A549 (cell line): ENCODE data around the gene PPP1R7. TPM values are rescaled to one million over a fixed set of nuclear protein-coding genes. Genes with fewer than 3 reads are reported as not detected.

Experiments used
- ATAC-seq, 2 experiments: fragments of 200-7000 bp in 1 of 2; fragments of >200 bp in 1 of 2; cut with Nextera tagmentation in 1 of 2; cut with Tn5 transposase in 1 of 2; 3 replicates each; pipeline versions ENCODE4 v1.8.0 to v1.9.1; 2018 to 2020; ENCODE audit warnings: mild to moderate bottlenecking in 1 of 2, moderate library complexity in 1 of 2
- CTCF ChIA-PET: fragments of 300-600 bp; sonication (Branson Sonifier 250); formaldehyde crosslinking; extraction: SDS; loops from one replicate; lab custom pipeline; 2021; ENCODE audit warnings: antibody characterized with exemption, inconsistent platforms; lab: Yijun Ruan, JAX
- POLR2A ChIA-PET: fragments of 350-600 bp; formaldehyde crosslinking; extraction: SDS; loops from one replicate; lab custom pipeline; 2021; ENCODE audit warnings: antibody characterized with exemption, inconsistent platforms; lab: Yijun Ruan, JAX
- DNase-seq, 2 experiments: peaks; one replicate each; pipeline versions ENCODE4 v3.0.0 to v3.0.0-alpha.2; 2011 to 2016; ENCODE audit warnings: low read depth in 1 of 2, low spot score in 1 of 2
- FAIRE-seq: peaks from 2 replicates; lab custom pipeline; 2011; peaks lifted over from hg19 to GRCh38; lab: Jason Lieb, UNC
- H3K27ac ChIP-seq, 2 experiments: fragments of >200 bp; sonication (Bioruptor Twin); formaldehyde crosslinking; 3 replicates each; pipeline ENCODE4 v1.5.1; 2016 to 2017
- H3K4me1 ChIP-seq: fragments of >200 bp; sonication (Bioruptor Twin); formaldehyde crosslinking; 3 replicates; pipeline ENCODE4 v1.6.1; 2016
- H3K4me2 ChIP-seq: fragments of >200 bp; sonication (Bioruptor Twin); formaldehyde crosslinking; 3 replicates; pipeline ENCODE4 v1.6.1; 2016
- H3K4me3 ChIP-seq: fragments of >200 bp; sonication (Bioruptor Twin); formaldehyde crosslinking; 3 replicates; pipeline ENCODE4 v1.5.1; 2016
- H3K9me3 ChIP-seq: fragments of >200 bp; sonication (Bioruptor Twin); formaldehyde crosslinking; 3 replicates; pipeline ENCODE4 v1.6.1; 2016
- BHLHE40 ChIP-seq: IDR thresholded peaks from 2 replicates; pipeline ENCODE4 v1.6.1; 2012; ENCODE audit warnings: low read depth, low read length, inconsistent platforms
- CBX2 ChIP-seq: fragments of 200-600 bp; sonication (generic); IDR thresholded peaks from 2 replicates; pipeline ENCODE4 v1.6.1; 2016; ENCODE audit warnings: low read depth, mild to moderate bottlenecking, borderline replicate concordance
- CHD2 ChIP-seq: fragments of 150-350 bp; IDR thresholded peaks from 2 replicates; pipeline ENCODE4 v1.6.1; 2014; ENCODE audit warnings: low read length; ENCODE audit not compliant: partially characterized antibody
- EHMT2 ChIP-seq: fragments of 200-600 bp; sonication (generic); IDR thresholded peaks from 2 replicates; pipeline ENCODE4 v1.6.1; 2016; ENCODE audit warnings: antibody characterized with exemption, low read depth, mild to moderate bottlenecking, moderate library complexity
- FOXS1 ChIP-seq: fragments of 250-450 bp; sonication (Bioruptor Pico); IDR thresholded peaks from 2 replicates; pipeline ENCODE4 v1.5.0; 2020; ENCODE audit warnings: mild to moderate bottlenecking, moderate library complexity
- GATA3 ChIP-seq: IDR thresholded peaks from 2 replicates; pipeline ENCODE4 v1.6.1; 2012; ENCODE audit warnings: borderline replicate concordance
- HES2 ChIP-seq: fragments of >200 bp; sonication (Bioruptor Twin); formaldehyde crosslinking; IDR thresholded peaks from 2 replicates; pipeline ENCODE4 v1.6.1; 2016
- HOXA7 ChIP-seq: fragments of 250-450 bp; sonication (Bioruptor Pico); IDR thresholded peaks from 2 replicates; pipeline ENCODE4 v1.5.0; 2020; ENCODE audit warnings: mild to moderate bottlenecking, moderate library complexity
- HOXB13 ChIP-seq: fragments of 250-450 bp; sonication (Bioruptor Pico); IDR thresholded peaks from 2 replicates; pipeline ENCODE4 v1.5.0; 2020; ENCODE audit warnings: low read depth, mild to moderate bottlenecking, moderate library complexity
- HOXB5 ChIP-seq: fragments of 250-450 bp; sonication (Bioruptor Pico); IDR thresholded peaks from 2 replicates; pipeline ENCODE4 v1.5.0; 2020; ENCODE audit warnings: mild to moderate bottlenecking, moderate library complexity
- JUNB ChIP-seq: fragments of >200 bp; sonication (Bioruptor Twin); formaldehyde crosslinking; IDR thresholded peaks from 2 replicates; pipeline ENCODE4 v1.6.1; 2016
- KDM1A ChIP-seq: fragments of 200-600 bp; sonication (generic); IDR thresholded peaks from 2 replicates; pipeline ENCODE4 v1.6.1; 2016; ENCODE audit warnings: low read depth, mild to moderate bottlenecking
- KDM5A ChIP-seq: fragments of 200-600 bp; sonication (generic); IDR thresholded peaks from 2 replicates; pipeline ENCODE4 v1.6.1; 2016; ENCODE audit warnings: antibody characterized with exemption, mild to moderate bottlenecking
- MAFK ChIP-seq: fragments of 450-650 bp; IDR thresholded peaks from 2 replicates; pipeline ENCODE4 v1.6.1; 2014; ENCODE audit not compliant: partially characterized antibody
- NFE2L2 ChIP-seq: fragments of 150-350 bp; conservative IDR thresholded peaks from 2 replicates; pipeline ENCODE4 v1.6.1; 2014; ENCODE audit warnings: low read length
- POLR2A ChIP-seq: IDR thresholded peaks from 2 replicates; pipeline ENCODE4 v1.6.1; 2012; ENCODE audit warnings: mild to moderate bottlenecking, low read length
- RCOR1 ChIP-seq: fragments of 150-350 bp; IDR thresholded peaks from 2 replicates; pipeline ENCODE4 v1.6.1; 2014; ENCODE audit warnings: antibody characterized with exemption, low read length, low read depth
- RNF2 ChIP-seq: fragments of 200-600 bp; sonication (generic); IDR thresholded peaks from 2 replicates; pipeline ENCODE4 v1.6.1; 2016; ENCODE audit warnings: low read depth, mild to moderate bottlenecking, antibody characterized with exemption, moderate library complexity, borderline replicate concordance
- TFCP2L1 ChIP-seq: fragments of 250-450 bp; sonication (Bioruptor Pico); IDR thresholded peaks from 2 replicates; pipeline ENCODE4 v1.5.0; 2021; ENCODE audit warnings: mild to moderate bottlenecking
- USF2 ChIP-seq: fragments of 450-650 bp; IDR thresholded peaks from 2 replicates; pipeline ENCODE4 v1.6.1; 2014; ENCODE audit warnings: antibody characterized with exemption
- ZNF302 ChIP-seq: fragments of 250-450 bp; sonication (Bioruptor Pico); IDR thresholded peaks from 2 replicates; pipeline ENCODE4 v1.9.0; 2021; ENCODE audit warnings: inconsistent platforms, mild to moderate bottlenecking, moderate library complexity
- WGBS: methylation state at CpG from one replicate; pipeline ENCODE4 v1.1.6; 2017; ENCODE audit errors: missing lambda C conversion rate; 5-methylcytosine and 5-hydroxymethylcytosine counted together
- polyA plus RNA-seq, 4 experiments: library from polyadenylated mRNA; depleted of rRNA in 3 of 4; stranded (reverse); fragments of >200 nt; fragmentation: RNase III in 1 of 4; extraction: RNeasy Plus Mini Kit Qiagen cat#74134 plus additional on column Dnase treatment in 1 of 4; gene quantifications; 2 replicates in 3 of 4; 3 replicates in 1 of 4; pipeline ENCODE4 v1.2.3, GENCODE V29; 2011 to 2017
- TF ChIP-seq, protein P1 (sequence below): IDR thresholded peaks from 2 replicates; pipeline ENCODE4 v1.6.1; 2012; ENCODE audit warnings: low read depth, borderline replicate concordance
- TF ChIP-seq, protein P2 (sequence below): fragments of 250-450 bp; sonication (Bioruptor Pico); IDR thresholded peaks from 2 replicates; pipeline ENCODE4 v1.5.0; 2021; ENCODE audit warnings: mild to moderate bottlenecking, moderate library complexity, borderline replicate concordance

Gene PPP1R7
- polyA plus RNA-seq, 2 of the 4 experiments (the other 2 are of a cell fraction), result 76.4 to 124 TPM

- TF ChIP-seq, protein P1, sequence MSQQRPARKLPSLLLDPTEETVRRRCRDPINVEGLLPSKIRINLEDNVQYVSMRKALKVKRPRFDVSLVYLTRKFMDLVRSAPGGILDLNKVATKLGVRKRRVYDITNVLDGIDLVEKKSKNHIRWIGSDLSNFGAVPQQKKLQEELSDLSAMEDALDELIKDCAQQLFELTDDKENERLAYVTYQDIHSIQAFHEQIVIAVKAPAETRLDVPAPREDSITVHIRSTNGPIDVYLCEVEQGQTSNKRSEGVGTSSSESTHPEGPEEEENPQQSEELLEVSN, result no peak
- TF ChIP-seq, protein P2, sequence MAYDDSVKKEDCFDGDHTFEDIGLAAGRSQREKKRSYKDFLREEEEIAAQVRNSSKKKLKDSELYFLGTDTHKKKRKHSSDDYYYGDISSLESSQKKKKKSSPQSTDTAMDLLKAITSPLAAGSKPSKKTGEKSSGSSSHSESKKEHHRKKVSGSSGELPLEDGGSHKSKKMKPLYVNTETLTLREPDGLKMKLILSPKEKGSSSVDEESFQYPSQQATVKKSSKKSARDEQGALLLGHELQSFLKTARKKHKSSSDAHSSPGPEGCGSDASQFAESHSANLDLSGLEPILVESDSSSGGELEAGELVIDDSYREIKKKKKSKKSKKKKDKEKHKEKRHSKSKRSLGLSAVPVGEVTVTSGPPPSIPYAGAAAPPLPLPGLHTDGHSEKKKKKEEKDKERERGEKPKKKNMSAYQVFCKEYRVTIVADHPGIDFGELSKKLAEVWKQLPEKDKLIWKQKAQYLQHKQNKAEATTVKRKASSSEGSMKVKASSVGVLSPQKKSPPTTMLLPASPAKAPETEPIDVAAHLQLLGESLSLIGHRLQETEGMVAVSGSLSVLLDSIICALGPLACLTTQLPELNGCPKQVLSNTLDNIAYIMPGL (CRISPR knock-in tag), result no peak
- no peak for TF ChIP-seq MAFK
Measured at GRCh38 chr2:241118737-241119505, 31.3 kb upstream of the PPP1R7 start (continued).

DNA sequence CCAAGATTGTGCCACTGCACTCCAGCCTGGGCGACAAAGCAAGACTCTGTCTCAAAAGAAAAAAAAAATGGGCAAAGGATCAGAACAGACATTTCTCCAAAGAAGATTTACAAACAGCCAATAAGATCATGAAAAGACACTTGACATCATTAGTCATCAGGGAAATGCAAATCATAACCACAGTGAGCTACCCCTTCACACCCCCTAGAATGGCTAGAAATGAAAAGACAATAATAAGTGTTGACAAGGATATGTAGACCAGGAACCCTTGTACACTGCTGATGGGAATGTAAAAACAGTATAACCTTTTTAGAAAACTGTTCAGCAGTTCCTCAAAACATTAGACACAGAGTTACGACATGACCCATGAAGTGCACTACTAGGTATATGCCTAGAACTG lies 29.8 kb upstream of the PPP1R7 start:
- no peak for TF ChIP-seq KDM1A
- TF ChIP-seq GATA3, result no peak
- TF ChIP-seq HOXA7, result no peak
- no peak for TF ChIP-seq CBX2
- no peak for TF ChIP-seq POLR2A
- TF ChIP-seq RCOR1, result no peak
- no peak for TF ChIP-seq NFE2L2
- no peak for TF ChIP-seq TFCP2L1 (CRISPR knock-in tag)
- no peak for TF ChIP-seq FOXS1
- CTCF ChIA-PET, result interaction anchor here (0.7 kb wide), 1 partner anchor 656 kb away, joined by 4 read pairs; the partner anchor contains the start of gene GAL3ST2
- H3K4me2 ChIP-seq, result no peak overlapping the region
- ATAC-seq (no peak), DNase-seq (no peak), FAIRE-seq (no peak)
- POLR2A ChIA-PET, result no interaction called here
- H3K27ac ChIP-seq, result no peak overlapping the region
- WGBS, result 90% methylated on average over 2 of the region's 2 CpGs
- no peaks in the 10 kb centered on the region for H3K9me3 ChIP-seq
- no peaks in the 10 kb centered on the region for H3K4me1 ChIP-seq
- no peak overlapping the region for H3K4me3 ChIP-seq

DNA sequence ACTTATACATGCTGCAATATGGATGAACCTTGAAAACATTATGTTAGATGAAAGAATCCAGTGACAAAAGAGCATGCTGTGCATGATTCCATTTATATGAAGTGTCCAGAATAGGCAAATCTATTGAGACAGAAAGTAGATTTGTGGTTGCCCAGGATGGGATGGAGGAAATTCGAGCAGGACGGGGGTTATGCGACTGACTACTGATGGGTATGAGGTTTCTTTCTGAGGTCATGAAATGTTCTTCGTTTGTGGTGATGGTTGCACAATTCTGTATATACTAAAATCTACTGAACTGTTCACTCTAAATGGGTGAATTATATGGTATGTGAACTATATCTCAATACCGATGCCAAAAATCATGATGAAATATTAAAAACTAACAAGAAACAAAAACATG lies 29.3 kb upstream of the PPP1R7 start:
- ChIA-PET POLR2A (no interaction called here), CTCF (interaction anchor here (0.7 kb wide), 1 partner anchor 655 kb away, joined by 4 read pairs; the partner anchor contains the start of gene GAL3ST2)
- no peak for FAIRE-seq
- no peak for DNase-seq
- no peak overlapping the region for H3K4me3 ChIP-seq
- no peak overlapping the region for H3K27ac ChIP-seq
- TF ChIP-seq JUNB (no peak), GATA3 (no peak), MAFK (no peak), CHD2 (no peak), HOXB13 (CRISPR knock-in tag) (no peak), HOXB5 (CRISPR knock-in tag) (no peak), KDM5A (no peak), RNF2 (no peak), KDM1A (no peak), USF2 (no peak), HES2 (no peak), BHLHE40 (no peak), EHMT2 (no peak), POLR2A (no peak), ZNF302 (no peak), NFE2L2 (no peak)
- TF ChIP-seq, protein P1, result no peak
- TF ChIP-seq, protein P2 (CRISPR knock-in tag), result no peak
- no peak for ATAC-seq
- no peak overlapping the region for H3K4me2 ChIP-seq
- H3K9me3 ChIP-seq, result no peaks in the 10 kb centered on the region
- no peaks in the 10 kb centered on the region for H3K4me1 ChIP-seq
- 79% methylated on average over 5 of the region's 5 CpGs for WGBS
